HTERT RPE-1 (cell line): ENCODE data around the gene TMEM131L.

ENCODE experiments used
- in situ Hi-C: fragments of 300-500 bp; cut with MboI; formaldehyde crosslinking; loops from 4 replicates; pipeline ENCODE4 v1.14.3; 2020; ENCODE audit warnings: low sequenced_read_pairs

TMEM131L gene

DNA sequence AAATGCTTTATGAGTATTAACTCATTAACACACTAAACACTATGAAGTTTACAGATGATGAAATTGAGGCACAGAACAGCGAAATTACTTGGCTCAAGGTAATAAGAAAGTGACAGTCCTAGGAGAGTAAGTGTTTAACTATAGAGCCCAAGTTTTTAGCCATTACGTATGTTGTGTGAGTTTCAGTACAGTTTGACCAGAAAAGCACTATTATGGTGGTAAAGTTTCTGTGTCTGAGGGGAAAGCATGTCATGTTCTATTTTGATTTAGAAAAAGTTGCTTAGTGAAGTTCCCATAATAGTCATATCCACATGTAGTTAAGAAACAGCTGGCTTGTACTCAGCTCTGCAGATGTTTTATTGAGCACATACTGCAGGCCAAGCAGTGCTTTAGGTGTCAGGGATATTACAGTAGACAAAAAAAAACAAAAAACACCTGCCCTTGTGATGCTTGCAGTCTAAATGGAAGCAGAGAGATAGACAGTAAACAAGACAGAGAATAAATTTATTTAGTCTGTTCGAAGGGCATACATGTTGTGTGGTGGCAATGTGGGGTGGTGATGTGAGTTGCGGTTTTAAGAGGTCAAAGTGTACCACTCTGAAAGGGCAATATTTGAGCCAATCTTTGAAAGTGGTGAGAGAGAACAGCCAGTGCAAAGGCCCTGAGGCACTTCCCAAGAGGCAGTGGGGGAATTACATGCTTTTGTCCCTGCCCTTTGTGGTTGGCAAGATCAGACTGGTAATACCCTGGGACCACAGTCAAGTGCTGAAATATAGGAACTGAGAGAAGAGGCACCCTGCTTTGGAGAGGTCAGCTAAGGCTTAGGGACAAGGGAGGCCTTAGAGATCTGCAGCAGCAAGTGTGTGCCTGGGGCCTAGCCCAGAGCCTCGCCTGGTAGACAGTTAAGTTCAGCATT is 6.2 kb downstream of the TMEM131L start:
- in situ Hi-C loops: no loop called here

DNA sequence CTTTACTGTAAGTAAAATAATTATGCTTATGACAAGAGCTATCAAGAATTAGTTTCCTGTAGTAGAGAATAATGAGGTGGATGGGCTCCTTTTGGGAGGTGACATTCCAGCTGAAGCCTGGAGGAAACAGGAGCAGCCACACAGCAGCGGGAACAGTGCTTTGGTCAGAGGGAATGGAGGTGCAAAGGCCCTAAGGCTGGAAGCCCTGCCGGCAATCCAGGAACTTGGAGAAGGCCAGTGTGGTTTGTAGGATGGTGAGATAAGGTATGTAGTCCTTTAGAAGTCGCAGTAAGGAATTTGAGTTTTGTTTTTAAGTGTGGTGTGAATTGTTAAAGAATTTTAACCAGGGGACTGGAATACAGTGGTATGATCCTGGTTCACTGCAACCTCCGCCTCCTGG is 8.1 kb downstream of the TMEM131L start:
- in situ Hi-C loops: no loop called here

DNA sequence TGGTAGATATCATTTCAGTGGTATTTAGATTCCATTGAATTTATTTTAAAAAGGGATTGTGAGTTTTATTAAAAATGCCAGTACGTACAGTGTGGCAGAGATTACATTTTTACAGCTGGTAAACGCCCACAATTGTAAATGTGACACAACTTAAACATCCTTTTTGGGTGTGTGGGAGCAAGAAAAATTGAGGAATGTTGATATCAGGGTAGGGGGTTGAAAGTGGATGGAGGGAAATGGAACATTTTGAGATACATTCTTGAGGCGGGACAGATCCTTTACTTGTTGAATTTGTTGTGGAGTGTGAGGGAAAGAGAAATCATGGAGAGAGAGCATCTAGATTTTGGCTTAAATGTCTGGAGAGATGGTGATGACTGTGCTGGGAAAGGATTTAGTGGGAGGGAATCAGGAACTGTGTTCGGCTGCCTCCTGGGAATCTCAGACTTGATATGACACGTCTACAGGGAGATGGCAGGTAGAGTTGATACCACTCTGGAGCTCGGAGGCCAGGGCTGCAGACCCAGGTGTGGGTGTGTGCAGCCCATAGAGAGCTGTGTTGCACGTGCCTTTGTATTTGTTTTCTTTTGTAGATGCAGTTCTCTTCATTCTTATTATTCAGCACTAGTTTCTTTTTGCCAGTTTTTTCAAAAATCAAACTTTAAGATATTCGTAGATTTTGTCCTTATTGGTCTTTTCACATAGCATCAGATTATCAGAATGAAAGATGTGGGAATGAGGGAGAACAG is 10.8 kb downstream of the TMEM131L start:
- in situ Hi-C loops: no loop called here

DNA sequence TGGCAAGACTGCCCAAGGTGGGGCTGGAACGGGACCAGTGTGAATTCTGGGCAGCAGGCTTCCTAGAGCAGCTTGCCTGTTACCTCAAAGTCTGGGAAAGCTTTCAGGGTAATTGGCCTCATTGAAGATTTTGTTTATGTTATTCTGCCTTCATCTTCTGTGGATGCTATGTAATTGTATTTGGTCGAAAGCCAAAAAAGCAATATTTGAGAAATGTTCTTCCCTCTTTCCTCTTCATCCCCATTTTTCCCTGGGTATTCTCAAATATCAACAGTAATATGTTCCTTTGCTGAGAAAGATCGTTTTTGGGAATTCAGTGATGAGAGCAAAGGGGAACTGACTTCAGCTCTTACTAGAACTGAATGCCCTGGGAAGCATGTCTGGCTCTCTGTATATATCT is 12.9 kb downstream of the TMEM131L start:
- in situ Hi-C loops: no loop called here

DNA sequence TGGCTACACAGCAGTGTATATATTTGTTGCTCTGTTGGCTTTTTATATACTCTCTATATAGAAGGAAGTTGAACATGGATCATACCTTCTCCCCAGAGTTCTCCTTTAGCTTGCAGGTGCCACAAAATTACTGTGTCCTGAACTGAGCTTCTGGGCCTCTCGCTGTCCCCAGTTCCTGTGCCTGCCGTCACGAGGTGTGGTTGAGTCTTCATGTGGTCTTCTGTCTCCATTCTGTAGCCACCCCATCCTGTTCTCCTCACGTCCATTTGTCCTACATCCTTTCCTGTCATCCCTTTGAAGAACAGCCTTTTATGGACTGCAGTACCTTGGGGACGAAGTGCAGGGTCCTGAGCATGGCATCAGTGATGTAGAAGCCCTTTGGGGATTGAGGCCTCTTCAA is 14.5 kb downstream of the TMEM131L start:
- in situ Hi-C loops: no loop called here

DNA sequence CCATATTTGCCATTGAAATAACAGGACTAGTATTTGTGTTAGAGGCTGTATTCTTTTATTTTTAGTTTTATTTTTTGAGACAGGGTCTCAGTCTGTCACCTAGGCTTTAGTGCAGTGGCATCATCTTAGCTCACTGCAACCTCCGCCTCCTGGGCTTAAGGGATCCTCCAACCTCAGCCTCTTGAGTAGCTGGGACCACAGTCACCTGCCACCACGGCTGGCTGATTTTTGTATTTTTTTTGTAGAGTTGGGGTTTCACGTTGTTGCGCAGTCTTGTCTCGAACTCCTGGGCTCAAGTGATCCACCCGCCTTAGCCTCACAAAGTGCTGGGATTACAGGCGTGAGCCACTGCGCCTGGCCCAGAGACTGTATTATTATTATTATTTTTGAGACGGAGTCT is 15.3 kb downstream of the TMEM131L start:
- in situ Hi-C loops: no loop called here

DNA sequence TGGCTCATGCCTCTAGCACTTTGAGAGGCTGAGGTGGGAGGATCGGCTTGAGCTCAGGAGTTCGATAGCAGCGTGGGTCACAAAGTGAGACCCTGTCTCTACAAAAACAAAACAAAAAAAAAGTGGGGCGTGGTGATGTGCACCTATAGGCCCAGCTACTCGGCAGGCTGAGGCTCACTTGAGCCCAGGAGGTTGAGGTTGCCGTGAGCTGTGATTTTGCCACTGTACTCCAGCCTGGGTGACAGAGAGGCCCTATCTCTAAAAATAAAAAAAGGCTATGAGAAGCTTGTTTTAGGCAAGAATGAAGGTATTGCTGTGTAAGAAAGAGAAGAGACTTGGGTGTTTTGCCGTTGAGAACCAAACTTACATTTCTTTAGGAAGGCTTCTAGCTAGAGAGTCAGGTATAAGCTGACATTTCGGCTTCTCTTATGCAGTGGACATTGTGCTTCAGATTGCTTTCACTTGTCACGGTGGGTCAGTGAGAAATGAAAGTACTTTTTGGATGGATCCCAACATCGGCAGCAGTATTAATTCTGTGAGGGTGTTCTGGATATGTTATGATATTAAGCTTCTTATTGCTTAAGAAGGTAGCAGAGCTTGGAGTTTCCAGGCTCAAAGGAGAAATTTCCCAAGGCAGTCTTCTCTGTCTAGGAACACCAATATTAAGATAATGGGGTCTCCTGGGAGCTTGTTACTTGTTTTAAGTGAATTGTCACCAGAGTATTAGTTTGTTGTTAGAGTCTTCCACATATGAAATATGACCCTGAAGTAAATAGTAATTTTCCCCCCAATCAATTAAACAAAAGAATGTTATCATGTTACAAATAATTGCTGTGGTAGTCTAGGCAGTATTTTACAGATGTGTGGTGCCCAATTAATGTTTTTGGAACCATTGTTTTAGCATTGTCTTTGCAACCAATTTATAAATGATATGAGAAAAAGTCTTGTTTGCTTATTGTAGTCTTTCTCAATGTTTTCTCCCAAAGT is 17.6 kb downstream of the TMEM131L start:
- in situ Hi-C loops: no loop called here

DNA sequence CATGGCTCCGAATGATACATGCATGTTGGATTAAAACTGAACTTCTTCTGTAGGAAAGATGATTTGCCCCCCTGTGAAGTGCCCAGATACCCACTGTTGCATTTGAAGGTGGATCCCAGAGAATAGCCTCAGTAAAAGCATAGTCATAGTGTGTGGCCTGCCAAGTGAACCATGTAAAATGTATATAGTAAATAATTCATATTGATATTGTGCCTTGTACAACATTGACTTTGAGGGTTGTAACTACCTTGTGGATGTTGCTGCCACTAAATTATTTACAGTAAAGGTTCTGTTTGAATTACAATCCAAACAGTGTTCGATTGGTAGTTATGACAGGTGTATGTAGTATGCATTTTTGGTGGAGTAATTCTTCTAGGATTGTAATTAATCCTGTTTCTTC is 19.2 kb downstream of the TMEM131L start:
- in situ Hi-C loops: no loop called here

DNA sequence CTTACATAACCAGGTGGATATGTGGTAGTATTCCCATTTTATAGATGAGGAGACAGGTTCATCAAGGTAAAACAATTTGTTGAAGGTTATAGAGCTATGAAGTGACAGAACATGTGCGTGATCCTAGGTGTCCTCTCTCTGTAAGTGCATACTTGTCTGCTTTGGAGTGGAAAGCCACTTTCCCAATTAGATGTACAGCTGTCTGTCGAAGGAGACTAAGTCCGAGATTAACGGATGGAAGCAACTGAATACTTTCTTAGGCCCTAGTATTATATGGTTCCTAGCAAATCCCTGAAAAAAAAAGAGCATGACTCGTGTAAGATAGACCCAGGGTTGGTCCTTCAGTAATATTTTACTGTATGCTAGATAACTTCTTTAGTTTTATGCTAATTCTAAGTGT is 19.7 kb downstream of the TMEM131L start:
- in situ Hi-C loops: no loop called here

DNA sequence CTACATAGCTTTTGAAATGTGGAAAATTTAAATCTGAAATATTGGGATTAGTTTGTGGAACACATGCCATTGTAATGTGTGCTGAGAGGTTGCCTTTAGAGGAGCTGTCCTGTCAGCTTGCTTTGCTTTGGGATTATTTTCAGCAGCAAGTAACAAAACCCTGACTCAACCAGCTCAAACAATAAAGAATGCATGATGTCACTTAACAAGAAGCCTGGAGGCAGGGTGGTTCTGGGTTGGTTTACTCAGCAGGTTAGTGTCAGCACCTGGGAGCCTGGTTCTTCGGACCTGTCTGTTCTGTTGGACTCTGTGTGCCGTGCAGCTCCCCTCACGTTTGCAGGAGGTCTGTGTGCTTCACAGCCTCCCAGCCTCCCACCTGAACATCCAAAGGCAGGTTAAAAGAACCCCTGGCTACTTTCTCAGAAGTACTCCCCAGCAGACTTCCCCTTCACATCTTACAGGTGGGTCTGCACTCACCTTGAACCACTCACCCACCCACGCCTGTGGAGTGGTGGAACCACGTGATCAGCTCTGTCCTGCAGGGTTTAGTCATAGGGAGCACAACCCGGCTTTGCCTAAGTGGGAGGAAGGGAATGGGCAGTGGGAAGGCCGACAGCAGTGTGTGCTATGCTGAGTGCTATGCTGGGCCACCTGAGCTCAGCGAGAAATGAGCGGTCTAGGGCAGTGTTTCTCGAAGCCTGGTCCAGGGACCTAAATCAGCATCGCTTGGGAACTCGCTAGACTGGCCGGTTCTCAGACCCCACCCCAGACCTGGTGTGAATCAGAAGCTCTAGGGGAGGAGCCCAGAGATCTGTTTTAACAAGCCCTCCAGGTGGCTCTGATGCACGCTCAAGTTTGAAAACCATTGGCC is 20.4 kb downstream of the TMEM131L start:
- in situ Hi-C loops: no loop called here

DNA sequence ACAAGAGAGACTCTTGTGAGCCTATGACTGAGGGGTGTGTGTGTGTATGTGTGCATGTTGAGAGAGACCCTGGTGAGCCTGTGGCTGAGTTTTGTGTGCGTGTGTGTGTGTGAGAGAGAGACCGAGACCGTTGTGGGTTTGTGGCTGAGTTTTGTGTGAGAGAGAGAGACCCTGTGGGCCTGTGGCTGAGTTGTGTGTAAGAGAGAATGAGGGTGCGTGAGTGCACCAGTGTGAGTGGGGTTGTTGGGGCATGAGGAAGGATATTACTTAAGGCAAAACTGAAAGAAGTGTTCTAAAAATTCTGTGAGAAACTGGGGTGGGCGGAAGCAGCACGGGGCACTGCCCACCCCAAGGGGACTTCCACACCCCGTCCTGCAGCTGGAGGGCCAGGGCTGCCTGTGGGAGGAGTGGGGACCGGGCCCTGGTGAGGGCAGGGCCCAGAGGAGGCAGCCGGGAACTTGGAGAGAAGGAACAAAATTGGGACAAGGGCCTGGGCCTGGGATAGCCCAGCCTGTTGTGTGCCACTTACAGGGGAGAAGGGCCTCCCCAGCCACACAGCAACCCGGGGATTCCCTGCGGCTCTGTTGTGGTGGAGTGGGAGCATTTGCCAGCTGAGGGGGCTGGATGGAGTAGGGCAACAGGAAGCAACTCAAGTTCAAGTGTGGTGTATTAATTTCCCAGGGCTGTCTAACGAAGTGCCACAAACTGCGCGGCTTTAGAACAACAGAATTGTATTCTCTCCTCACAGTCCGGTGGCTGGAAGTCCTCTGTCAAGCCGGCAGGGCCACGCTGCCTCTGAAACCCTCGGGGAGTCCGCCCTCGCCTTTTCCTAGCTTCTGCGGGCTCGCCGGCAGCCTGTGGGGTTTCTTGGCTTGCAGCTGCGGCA is 22.1 kb downstream of the TMEM131L start:
- in situ Hi-C loops: no loop called here

DNA sequence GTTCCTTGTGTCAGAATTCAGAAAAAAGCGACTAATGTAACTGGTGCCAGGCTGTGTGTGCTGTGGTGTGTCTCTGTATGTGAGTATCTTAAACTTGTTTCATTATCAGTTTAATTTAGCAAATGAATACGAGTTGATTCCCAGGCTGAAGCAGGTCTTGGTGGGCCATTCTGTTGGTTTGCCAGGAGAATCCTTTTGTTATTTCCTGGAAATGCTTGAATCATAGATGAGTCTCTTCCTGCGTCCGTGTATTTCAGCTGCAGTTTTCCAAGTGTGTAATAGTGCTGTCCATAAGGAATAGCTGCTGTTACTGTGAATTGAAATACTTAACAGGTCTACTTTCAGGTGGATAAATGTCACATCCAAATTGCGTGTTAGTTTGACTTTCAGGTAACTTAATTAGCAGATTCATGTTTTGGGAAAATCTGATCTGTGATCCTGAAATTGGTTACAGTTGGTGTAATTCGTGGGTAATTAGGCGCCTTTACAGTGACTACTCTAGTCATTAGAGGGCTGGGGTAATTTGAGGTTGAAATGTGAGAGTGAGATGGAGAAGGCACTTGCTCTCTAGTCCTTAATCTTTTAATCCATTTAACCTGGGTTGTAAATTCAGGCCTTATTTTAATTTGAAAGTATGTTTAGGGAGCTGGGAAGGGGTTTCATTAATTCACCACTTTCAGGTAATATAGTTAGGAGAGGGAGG is 23.8 kb downstream of the TMEM131L start:
- in situ Hi-C loops: no loop called here

DNA sequence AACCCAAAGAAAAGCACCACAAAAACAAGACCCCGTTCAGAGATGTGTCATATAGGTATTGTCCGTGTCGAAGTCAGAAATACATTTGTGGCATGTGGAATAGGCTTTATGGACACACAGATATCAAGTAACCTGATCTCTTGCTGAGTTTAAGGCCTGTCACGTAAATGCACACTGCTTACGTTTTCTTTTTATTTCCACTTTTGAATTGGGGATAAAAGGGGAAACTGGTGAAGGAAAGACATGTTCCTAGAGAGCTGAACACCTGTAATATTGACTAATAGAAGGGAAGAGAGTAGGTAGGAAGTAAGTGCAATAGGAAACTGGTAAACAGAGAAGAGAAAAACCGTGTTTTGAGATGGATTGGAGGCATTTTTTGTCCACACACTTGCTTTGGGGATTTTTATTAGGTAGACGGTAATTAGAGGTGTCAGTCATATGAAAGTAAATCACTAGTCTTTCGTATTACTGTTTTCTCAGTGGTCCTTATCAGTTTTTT is 24.9 kb downstream of the TMEM131L start:
- in situ Hi-C loops: no loop called here

DNA sequence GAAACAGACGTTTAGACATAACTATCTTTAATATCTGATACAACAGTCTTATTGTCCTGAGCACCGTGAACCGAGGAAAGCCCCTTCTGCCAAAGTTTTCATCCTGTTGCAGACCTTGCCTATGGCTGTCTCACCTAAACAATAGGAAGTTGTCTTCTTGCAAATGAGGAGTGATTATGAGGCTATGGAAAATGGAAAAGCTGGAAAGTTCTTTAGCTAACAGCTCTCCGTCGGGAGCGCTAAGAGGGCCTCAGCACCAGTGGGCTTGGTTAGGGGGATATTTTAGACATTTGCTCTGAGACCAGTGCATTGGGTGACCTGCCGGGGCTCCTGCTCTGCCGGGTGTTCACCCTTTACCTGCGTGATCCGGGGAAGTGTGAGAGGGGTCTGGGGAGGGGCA is 28.4 kb downstream of the TMEM131L start:
- in situ Hi-C loops: no loop called here

DNA sequence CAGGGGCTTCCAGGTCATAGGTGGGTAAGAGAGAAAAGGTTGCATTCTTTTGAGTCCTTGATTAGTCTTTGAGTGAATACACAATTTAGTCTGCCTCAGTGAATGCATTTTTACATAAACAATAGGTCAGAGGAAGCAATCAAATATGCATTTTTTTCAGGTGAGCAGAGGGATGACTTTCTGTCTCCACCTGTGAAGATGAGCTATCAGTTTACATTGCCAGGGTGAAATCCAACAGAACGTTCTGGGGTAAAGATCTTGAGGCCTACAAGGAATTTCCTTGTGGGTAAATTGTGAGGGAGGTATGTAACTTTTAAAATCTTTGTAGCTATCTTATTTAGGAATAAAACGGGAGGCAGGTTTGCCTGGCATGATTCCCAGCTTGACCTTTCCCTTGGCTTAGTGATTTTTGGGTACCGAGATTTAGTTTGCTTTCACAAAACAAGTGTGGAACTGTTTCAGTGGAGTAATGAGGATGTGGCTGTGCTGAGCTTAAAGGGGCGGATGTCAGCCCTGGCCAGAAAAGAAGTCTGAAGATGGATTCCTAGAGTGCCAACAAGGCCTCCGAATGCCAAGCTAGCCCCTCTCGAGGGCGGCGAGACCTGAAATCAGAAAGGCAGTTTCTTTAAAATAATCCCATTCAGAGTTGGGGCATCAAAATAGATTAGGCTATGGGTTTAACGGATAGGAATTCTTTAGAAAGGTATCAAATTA is 29.5 kb downstream of the TMEM131L start:
- in situ Hi-C loops: no loop called here

DNA sequence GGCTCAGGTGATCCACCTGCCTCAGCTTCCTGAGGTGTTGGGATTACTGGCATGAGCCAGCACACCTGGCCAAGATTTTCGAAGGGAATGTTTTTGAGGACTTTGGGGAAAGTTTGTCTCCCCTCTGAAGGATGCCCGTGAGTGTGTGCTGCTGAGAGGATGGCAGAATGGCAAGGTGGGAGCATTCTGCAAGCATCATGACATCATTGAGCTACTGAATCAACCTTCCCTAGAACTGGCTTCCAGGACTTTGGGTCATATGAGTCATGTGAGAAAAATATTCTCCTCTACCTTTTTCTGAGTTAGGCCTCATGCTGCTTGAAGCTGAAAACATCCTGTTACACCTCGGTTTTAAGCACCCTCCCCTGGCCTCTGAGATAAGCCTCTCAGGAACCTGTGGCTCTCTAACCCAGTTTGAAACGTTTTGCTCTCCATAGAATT is 31.0 kb downstream of the TMEM131L start:
- in situ Hi-C loops: no loop called here
